HG03571 (cell line): Measurements from ENCODE around the gene ICE2.

Source experiments
- ATAC-seq: cut with Tn5 transposase; IDR thresholded peaks from one replicate; pipeline ENCODE4 v1.9.1; 2021; ENCODE audit not compliant: unreplicated experiment

The ICE2 gene

DNA sequence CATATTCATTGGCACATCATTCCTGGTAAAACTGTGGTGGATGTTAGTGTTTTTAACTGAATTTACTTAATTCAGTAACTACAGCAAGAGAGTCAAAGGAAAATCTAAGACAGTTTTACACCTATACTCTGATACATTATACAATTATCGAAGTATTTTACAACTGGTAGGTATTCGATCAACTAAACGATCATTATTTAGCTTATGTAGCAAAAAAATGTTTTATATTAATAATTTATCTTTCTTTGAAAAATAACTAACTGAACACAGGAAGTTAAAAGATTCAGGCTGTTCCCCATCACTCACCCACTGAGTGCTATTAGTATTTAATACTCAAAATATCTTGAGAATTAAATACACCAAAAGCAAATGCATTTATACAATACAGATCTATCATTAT is 21.0 kb downstream of the ICE2 start:
- ATAC-seq, result no peak

DNA sequence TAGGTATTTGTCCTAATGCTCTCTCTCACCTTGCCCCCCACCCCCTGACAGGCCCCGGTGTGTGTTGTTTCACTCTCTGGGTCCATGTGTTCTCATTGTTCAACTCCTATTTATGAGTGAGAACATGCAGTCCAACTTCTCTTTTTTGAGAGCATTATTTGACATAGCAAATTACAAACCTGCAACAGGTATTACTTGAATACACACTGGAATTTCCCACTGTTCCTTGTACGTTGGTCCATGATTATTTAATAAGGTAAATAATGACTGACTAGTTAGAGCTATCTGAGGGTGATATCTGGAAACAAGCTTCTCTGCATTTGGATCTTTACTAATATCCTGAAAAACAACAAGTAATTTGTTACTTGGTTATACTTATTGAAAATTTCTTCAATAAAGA is 24.1 kb downstream of the ICE2 start:
- ATAC-seq, result no peak

DNA sequence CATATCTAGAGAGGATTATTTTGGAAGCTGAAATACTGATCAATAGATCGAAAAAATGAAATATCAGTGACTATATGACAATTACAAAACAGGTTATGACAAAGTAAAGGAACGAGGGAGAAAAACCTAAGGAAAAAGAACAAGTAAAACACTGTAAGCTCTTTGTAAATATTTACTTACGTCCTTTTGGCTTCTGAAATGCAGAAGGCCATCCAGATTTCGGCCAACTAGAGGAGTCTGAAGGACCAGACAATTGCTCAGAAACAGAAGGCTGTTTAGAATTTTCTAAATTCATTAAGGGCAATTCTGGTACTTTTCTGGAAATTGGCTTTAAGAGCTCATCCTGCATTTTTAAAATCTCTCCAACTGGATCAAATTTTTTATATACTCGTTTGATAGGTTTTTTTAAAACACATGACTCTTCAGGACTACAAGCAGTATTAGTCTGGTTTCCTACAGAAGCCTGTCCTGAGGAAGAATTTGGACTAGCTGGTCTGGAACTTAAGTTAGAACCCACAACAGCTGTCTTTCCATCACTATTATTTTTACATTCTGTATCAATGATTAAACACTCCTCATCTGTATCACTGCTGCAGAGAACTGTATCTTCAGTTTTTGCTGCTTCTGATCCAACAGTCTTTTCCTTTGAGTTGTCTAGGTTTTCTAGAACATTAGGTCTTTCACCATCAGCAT is 30.1 kb downstream of the ICE2 start:
- ATAC-seq, result no peak

DNA sequence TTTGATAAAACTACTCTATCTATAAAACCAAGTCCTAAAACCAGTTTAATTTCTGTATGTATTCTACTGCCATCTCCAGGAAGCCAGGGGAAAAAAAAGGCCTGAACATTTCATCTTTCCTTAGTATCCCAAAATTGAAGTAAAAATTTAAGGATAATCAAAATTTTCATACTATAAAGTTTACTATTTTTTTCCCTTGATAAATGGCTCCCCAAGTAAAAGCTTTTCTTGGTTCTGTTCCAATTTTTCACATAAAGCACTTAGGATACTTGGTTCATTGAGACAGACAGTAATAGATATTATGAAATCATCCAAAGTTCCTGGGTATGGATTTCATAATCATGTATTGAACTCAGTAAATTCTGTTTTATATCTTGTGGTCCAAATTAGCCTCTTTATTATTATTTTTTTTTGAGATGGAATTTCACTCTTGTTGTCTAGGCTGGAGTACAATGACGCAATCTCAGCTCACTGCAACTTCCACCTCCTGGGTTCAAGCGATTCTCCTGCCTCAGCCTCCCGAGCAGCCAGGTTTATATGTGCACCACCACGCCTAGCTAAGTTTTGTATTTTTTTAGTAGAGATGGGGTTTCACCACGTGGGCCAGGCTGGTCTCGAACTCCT is 34.5 kb downstream of the ICE2 start:
- ATAC-seq, result no peak

DNA sequence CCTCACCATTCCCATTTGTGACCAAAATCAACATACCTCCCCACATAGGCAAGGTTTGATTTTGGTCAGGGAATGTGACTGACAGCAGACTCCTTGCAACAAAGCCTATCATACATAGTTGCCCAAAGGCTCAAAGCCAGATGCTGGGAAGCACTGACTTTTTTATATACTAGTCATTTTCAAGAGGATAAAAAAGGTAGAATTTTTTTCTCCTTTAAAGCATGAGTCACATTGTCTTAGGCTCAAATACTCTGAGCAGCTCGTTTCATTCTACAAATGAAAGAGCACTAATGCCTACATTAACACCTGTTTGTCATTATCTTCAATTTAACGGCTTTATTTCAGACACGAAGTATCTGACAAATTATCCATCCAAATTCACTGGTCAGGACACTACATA is 36.2 kb downstream of the ICE2 start:
- no peak for ATAC-seq

DNA sequence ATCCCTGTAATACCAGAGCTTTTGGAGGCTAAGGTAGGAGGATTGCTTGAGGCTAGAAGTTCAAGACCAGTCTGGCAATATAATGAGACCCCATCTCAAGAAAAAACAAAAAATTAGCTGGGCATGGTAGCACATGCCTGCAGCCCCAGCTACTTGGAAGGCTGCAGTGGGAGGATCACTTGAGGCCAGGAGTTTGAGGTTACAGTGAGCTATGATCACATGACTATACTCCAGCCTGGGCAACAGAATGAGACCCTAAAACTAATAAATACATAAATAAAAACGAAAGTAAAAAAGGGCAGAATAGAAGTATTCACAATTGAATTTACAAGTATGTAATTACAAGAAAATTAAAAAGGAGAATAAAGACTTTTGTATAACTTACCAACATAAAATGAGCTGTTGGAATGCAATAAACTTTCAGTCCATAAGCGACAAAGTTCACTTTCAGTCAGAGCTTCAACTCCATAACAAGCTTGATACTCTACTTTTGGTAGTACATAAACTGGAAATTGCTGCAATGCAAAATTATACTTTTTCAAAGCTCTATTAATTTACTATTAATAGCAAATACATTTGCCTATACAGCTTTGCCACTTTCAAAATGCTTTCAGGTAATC is 36.8 kb downstream of the ICE2 start:
- no peak for ATAC-seq

DNA sequence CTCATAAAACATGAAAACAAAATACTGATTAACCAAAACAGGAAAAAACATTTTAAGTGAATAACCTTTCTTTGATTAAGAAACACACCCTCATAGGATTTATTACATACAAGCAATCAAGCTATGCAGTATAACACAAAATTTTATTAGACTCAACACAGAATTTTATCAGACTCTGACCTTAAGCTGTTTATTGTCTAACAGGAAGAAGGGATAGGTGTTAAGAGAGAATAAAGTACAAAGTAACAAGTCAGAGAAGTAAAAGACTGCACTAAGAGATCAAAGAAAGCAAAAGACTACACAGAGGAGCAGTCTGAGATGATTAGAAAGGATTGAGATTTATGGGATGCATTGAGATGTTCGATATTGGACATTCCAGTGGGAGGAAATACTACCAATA is 37.6 kb downstream of the ICE2 start:
- no peak for ATAC-seq

DNA sequence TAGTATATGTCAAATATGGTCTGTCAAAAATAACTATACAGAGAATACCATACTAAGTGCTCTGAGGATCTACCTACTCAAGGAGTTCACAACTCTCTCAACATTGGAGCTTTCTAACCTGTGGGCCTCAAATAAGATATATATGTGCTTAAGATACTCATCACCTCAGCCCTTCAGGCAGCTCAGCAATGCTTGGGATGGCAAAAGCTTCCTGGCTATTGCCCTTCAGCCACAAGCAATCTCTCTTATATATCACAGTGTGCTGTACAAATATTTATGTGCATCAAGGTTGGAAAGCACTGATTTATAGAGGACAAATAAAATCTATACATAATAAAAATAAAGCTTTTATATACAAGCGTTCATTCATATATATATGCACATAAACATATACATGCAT is 40.3 kb downstream of the ICE2 start:
- ATAC-seq, result no peak

DNA sequence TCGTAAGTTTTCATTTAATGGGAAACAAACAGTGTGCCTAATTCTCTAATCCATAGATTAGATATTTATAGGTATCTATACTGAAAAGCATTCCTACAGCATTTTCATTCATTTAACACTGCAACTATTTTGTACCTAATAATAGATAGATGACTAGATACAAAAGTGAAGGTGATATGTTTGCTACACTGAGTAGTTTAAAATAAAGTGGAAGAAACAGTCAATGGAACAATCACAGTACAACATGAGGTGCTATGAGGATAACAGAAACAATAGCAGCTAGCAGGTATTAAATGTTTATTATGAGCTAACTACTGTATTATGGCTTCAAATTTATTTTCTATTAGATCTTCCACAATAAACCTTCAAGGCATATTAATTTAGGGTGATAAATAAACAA is 50.0 kb downstream of the ICE2 start:
- no peak for ATAC-seq

DNA sequence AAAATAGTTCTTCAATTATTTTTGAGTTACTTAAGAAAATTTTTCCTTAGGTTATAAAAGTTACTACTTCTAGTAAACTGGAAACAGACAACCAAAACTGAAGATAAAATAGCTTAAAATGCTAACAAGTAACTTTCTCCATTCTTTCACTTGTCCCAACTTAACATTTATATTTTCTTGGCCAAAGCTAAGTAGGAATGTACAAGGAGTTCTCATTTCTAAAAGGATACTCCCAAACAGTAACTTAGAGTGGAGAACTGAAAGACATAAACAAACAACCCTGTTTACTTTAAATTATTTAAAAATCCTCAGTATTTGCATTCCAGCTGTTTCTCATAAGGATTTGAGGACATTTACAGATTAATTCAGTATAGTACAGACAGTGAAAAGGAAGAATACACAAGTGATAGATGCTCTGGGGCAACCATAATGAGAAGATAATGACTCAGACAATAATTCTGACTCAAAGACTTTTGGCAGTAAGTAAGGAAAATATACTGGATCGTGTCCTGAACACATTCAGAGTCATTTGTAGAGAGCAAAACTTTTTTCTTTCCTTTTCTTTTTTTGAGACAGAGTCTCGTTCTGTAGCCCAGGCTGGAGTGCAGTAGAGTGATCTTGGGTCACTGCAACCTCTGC is 52.0 kb downstream of the ICE2 start:
- no peak for ATAC-seq

DNA sequence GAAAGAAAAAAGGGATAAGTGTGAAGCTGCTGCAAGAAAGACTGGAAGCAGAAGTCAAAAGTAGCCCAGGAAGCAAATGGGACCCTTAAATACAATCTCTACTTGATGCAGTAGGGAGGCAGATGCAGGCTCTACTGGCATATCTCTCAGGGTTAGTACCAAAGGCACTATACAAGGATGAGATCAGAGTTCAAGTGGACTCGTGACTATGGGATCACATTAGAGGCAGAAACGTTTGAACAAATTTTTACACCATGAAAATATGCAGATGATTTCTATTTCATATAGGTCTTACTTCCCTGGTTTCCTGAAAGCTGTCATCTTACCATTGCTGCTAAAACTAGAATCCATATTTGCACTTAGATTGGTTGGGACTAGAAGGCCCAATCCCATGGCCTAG is 53.5 kb downstream of the ICE2 start:
- ATAC-seq, result no peak

DNA sequence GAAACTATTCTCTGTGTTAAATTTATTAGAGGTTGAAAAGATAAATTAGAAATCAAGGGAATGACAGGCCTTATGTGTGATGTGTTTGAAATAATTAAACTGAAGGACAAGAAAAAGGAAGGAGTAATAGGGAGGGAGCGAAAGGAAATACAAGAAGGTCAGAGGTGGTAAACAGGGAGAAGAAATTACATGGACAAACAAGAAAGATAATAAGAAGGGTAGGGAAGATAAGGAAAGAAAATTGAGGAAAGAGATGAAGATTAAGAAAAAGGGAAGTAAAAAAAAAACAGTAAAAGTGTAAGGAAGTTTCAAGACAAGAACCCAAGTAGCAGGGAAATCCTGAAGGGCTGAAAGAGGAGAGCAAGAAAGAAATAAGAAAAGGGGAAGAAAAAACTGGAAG is 54.9 kb downstream of the ICE2 start:
- ATAC-seq, result no peak

DNA sequence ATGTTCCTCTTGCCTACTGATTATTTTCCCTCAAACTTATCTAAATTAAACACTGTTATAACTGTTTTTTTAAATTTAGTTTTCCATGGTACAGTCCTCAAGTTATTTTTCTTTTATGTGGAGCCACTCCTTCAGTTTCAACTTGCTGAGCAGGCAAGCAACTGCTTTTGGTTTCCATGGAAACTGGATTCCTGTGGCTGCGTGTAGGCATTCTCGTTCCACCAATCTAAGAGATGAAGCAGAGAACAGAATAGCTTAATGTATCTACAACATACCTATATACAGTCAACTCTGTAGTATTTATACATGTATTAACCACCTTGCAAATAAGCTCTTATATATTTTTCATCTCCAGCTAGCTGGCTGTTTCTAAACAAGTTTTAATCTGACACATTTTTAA is 55.4 kb downstream of the ICE2 start:
- no peak for ATAC-seq

DNA sequence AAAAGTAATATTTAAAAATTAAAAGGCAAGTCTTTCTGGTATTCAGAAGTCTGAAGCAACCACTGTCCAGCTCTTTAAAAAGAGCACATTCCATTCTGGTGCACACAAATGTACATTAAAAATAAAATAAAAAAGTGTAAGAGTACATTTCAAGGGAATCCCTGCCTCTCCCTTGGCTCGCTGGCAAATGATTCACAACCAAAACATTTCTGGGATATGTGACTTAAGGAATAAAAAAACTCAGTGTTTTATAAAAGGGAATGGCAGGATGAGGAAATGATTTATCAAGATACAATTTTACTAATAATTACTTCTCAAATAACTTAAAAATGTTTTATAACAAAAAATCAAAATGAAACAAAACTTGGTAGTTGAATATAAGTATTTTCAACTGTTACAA is 57.4 kb downstream of the ICE2 start:
- no peak for ATAC-seq

DNA sequence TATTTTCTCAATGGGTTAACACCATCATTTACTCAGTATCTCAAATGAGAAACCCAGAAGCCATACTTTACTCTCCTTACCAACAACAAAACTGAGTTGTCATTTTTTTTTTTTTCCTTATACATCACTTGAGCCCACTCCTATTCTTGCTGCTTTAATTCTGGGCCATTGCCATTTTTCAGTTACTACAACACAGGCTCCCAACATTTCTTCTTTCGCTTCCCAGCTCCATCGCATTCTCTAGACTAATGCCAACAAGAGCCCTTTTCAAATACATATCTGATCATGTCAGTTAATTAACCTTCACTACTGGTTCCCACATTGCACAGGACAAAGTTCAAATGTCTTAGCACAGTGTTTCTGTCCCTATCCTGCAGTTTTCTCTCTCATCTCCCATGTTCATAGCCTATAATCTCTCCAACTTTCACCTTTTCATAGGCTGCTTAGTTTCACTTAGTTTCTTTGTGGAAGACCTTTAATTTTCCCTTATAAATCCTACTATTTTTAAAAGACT is 58.7 kb downstream of the ICE2 start:
- ATAC-seq, result no peak

DNA sequence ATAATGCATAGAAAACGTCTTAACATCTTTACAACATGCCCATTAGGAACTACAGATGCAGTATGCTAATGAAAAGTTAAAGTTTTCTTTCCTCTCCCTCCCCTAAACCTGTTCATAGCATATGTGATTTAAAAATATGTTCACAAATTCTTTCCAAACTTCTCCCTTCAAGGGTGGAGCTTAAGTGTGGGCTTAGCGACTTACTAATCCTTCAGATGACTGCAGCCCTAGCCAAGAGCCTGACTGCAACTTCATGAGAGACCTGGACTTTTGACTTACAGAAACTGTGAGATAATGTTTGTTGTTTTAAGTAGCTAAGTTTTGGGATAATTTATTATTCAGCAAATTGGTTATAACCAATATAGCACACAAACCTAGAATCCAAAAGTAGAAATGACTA is 59.2 kb downstream of the ICE2 start:
- no peak for ATAC-seq

DNA sequence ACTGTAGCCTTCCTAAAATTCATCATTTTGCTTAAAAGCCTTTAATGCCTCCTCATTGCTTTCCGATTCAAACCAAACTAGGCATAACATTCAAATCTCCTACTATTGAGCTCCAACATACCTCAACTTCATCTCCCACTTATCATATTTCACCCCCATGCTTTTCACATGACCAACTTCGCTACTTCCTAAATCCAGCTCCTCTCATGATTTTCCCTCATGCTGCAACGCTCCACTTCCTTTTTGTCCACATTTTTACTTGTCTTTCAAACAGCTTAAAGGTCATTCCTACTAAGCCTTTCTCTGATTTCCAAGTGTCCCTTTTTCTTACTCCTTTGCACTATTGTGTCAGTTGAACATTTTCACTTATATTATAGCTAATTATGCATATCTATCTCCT is 60.8 kb downstream of the ICE2 start:
- ATAC-seq, result no peak

DNA sequence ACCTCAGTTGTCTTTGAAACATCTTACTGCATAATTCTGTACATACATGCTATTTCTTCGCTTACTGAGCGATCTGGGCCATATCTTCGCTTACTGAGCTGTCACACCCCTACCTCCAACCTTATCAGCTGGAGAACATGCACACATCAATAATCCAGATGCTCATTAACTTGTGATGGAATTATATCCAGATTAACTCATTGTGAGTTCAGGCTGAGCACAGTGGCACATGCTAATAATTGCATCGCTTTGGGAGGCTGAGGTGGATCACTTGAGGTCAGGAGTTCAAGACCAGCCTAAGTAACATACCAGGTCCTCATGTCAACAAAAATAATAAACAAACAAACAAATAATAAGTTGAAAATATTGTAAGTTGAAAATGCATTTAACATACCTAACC is 61.8 kb downstream of the ICE2 start:
- no peak for ATAC-seq

DNA sequence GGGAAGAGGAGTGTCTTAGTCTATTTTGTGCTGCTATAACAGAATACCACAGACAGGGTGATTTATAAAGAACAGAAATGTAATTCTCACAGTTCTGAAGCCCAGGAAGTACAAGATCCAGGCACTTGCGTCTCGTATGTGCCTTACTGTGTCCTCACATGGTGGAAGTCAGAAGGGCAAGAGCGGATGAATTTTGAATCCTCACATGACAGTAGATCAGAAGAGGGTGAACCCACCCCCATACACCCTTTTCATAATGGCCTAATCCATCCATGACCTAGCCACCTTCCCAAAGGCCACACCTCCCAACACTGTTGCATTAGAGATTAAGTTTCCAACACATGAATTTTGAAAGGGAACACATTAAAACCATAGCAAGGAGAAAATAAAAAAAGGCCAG is 62.5 kb downstream of the ICE2 start:
- no peak for ATAC-seq

DNA sequence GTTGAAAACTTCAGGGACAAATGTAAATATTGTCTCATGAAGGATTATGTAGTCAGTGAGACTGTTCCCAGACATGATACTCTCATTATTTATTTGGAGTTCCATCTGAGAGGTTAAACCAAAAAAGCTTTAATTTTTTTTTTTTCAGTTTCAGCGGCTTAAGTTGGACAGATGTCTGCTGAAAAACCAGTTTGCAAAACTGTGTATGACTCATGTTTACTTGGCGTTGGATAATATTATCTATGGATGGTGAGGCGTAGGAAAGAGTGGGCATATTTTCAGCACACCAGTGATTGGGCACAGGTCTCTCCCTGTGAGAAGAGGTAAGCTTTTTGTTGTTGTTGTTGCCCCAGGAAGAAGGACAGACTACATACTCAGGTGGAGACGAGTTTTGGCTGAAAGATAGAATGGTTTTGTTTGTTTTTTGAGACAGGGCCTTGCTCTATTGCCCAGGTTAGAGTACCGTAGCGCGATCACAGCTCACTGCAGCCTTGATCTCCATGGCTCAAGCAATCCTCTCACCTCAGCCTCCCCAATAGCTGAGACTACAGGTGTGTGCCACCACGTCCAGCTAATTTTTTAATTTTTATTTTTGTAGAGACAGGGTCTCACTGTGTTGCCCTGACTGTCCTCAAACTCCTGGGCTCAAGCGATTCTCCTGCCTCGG is 64.8 kb downstream of the ICE2 start:
- no peak for ATAC-seq

DNA sequence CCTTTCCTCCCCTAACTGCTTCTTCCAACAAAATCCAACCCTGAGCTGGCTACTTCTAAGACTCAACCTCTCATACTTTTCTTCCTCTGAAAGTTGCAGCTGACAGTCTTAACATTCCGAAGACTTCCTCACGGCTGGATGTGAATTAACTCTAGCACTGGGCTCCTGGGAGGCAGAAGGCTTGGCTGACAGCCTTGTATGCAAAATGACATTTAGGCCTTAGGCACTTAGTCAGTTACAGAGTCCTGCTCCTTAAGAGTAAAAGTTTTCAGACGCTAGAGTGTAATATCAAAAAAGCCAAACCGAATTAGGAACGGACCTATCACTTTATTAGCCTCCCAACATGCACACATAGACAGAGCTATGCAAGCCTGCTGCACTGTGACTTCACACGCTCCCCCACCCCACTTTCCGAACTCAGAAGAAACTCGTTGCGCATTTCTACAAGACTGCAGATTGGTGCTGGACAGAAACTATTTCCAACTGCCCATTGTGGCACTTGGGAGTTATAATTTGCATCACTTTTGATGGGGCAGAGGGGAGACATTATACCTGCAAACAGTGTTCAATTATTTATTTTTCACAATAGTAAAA is 65.6 kb downstream of the ICE2 start:
- no peak for ATAC-seq
